NCI-H345 treated with DMSO at 0.1 percent for 48 hours (cell line): ENCODE data around the gene MAPKAP1.

Experiments used
- DNase-seq: peaks from one replicate; lab custom pipeline; 2025; ENCODE audit not compliant: unreplicated experiment; lab: John Stamatoyannopoulos, UW

Gene MAPKAP1

GRCh38 chr9:125679597-125680189, 27.3 kb downstream of the MAPKAP1 start:
- DNase-seq: no peak

DNA sequence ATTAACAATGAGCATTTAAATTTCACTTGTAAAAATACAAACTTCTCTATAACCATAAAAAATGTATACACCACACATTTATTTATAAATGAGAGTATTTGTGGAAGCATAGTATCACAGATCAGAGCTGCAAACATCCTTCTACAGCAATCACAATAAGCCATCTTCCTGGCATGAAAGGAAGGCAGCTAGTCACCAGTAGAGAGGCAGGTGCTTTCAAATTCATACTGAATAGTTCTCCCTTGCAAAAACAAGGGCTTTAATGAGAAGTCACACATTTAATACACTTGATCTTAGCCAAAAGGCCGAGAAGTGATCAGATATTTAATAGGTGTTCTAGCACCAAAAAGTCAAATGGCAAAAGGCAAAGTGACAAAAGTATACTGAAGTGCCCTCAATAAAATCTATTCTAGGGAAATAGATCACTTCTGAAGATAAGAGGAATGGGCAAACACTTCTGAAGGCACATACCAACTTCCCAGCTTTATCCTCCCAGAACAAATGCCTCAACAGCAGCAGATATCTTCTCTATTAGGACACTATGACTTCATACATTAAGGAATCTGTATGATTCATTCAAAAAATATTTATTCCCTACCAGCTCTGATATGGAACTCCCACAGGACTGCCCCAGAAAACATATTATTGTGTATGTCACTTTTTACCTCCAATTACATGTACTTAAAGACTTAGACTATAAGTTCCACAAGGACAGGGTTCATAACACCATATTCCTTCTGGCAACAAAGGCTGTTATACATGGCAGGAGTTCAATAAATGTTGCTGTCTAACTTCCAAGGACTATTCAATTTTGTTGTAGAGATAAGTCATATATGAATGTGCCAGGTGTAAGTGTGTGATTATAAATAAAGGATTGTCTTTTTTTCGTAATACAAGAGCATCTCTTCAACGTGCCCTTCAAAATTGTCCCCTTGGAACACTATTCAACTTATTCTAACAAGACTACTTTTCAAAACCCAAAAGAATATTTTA, 31.7 kb downstream of the MAPKAP1 start:
- no peak for DNase-seq

DNA sequence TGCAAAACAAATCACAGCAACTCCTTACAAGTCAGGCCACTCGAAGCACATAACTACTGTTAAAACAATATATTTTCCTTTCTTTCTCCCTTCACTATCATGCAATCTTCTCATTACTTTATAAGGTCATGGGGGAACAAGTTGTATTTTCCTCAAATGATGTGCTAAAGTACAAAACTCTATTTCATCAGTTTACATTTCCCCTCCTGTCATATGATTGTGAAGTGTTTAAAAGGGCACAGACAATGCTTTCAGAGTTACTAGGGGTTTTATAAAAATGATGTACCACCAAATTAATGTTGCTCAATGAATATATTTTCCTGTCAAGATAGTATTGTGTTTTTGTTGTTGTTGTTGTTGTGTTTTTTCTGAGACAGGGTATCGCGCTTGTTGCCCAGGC, 34.1 kb downstream of the MAPKAP1 start:
- DNase-seq: no peak

DNA sequence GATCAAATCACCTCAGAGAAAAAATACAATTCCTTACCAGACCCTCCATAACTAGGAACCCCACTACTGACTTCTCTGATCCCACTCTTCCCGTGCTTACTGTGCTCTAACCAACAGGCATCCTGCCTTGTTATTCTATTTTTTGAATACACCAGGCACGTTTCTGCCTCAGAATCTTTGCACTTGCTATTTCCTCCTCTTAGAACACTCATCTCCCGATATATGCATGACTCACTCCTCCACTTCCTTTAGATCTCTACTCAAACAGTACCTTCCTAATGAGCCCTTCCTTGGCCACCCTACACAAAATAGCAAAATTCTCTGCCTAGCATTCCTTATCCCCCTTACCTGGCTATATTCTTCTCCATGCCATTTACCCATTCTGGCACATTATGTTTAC, 43.9 kb downstream of the MAPKAP1 start:
- DNase-seq: no peak

DNA sequence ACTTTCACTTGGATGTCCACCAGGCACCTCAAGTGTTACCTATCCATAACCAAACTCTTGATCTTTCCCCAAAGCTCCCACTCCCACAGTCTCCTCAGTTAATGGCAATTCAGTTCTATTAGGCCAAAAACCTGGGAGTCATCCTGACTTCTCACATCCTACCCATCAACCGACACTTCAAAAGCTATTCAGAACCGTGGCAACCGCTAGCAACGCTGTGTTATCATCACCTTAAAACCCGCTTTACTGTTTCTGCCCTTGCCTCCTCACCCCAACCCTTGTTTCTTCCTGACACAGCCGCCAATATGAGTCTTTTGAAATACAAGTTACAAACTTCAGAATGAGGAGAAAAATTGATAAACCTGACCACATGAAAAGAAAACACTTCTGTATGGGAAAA, 46.5 kb downstream of the MAPKAP1 start:
- DNase-seq: no peak

- DNase-seq: no peak
Measured at GRCh38 chr9:125659954-125660353, 47.1 kb downstream of the MAPKAP1 start.

GRCh38 chr9:125659201-125659840, 47.7 kb downstream of the MAPKAP1 start:
- DNase-seq: no peak

DNA sequence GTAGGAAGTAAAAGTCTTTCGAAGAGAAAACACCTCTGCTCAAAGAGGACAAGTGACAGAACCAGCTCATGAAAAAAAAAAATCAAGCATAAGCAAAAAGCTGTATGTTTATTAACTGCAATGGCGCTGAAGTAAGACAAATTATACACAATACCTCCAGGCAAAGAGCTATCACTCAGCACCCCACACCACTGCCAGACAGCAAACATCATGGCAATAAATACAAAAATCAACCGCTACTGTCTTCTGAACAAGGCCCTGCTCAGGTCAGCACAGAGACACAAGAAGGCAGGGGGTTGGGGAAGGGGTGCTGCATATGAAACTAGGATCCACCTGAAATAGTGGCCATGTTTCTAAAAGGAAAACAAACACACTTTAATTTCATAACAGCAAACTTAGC, 50.4 kb downstream of the MAPKAP1 start:
- DNase-seq: no peak

DNA sequence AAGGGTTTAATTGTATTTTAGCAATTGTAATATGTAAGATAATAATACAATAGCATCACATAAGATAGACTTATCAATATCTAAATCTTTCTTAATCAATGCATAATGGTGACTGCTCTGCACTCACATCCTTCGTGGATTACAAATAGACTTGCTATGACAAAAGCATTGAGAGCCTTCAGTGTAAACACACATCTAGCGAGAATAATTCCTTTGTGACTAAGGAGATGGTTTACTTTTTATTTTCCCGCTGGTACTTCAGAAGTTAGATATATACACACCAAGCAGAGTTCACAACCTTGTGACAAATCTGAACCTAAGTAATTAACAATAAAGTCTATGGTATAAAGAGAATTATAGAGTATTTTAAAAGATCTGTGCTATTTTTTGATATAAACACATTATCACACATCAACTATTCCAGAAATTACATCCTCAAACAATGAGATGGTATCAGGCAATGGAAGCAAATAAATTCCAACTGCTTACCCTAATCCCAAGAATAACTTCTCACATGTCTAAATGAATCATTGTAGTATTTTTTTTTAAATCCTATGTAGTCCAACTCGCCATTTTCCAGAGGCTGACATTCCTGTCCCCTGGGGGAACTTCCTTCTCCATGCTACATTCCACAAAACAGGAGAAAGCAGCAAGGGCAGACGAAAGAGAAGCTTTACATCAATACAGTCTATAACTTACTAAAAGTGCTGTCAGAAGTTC, 51.2 kb downstream of the MAPKAP1 start:
- DNase-seq: no peak

DNA sequence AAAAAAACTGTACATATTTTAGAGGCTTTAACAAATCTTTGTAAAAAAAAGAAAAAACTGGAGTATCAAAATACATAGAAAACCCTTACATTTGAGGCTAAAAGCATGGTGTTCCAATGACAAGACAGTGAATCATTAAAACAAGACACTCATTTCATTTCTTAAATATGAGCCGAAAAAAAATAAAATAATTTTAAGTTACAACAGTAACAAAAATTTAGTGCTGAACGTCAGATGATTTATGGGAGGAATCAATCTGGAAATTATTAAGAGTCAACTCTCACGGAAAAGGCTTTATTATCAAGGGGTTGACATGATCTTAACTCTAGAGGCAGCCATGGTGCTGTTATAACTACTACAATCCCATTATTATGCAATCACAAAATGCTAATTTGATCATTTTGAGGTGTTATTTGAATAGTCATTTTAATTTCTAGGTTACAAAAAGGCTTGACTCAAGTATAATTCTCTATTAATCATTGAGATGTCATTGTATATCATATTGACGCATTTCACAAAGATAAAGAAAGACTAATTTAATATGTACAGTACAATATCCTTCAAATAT, 51.9 kb downstream of the MAPKAP1 start:
- no peak for DNase-seq

DNA sequence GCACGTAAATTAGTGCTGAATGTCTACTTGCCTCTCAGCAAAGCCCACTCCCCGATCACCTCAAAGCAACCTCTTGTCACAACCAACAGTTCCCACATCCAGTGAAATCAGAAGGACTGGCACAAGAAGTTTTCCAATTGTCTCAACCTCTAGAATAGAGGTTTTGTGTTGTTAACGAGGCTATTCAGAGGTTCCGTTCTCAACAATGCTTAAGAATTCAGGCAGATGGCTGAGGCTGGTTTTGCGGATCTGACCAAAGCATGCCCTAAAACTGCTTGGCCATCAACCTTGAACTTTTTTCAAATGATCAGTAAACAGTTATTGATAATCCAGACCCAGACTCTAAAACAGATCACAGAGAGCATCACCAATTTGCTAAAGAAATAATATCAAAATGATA, 52.9 kb downstream of the MAPKAP1 start:
- no peak for DNase-seq

- DNase-seq: no peak
Measured at GRCh38 chr9:125653325-125653724, 53.7 kb downstream of the MAPKAP1 start.

DNA sequence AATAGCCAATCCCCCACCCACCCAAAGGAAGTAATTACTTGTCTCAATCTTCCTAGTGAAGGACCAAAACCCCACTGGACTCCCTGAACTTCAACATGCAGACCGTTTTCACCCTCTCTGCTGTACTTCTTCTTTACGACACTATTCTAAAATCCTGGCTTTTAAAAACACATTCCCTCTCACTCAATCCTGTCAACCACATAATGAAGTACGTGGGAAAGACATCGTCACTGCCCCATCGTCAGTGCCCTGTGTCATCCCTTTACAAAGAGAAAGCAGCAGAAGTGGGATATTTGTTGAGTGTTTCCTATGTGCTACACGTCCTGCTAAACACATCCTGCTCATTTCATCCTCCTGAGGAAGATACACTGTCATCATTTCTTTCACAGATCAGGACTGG, 54.2 kb downstream of the MAPKAP1 start:
- DNase-seq: no peak

DNA sequence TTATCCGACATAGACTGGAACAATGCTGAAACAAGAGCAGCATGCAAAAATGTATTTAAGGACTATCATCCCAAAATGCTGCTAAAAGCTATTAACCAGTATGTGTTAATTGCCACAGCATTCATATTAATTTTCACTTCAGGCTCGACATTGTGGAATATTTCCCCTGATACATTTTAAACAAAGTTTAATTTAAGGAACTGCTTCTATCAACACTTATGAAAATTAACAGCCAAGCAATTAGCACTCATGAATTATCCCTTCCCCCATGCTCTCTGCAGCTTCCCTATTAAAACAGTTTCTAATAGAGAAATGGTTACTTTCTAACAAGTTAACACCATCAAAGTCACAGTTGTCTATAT, 54.8 kb downstream of the MAPKAP1 start:
- no peak for DNase-seq

- DNase-seq: no peak
Measured at GRCh38 chr9:125651576-125652232, 55.3 kb downstream of the MAPKAP1 start.

DNA sequence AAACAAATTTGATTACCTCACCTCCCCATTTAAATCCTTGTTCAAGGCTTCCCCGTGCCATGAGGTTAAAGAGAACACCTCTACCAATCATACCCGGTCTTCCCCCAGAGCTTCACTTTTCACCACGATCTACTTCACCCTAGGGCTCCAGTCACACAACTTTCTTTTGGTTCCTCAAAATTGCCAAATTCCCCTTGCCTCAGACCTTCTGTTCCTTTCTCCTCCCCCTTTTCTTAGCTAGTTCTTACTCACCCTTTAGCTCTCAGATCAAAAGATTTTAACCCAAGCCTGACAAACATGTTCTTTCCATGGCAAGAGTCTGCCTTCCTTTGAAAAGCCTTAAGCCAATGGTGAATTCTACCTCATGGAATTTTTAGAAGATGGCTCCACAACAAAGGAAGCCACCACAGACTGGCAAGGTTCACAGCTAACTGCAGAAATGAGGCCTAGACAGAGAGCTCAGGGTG, 56.7 kb downstream of the MAPKAP1 start:
- no peak for DNase-seq

DNA sequence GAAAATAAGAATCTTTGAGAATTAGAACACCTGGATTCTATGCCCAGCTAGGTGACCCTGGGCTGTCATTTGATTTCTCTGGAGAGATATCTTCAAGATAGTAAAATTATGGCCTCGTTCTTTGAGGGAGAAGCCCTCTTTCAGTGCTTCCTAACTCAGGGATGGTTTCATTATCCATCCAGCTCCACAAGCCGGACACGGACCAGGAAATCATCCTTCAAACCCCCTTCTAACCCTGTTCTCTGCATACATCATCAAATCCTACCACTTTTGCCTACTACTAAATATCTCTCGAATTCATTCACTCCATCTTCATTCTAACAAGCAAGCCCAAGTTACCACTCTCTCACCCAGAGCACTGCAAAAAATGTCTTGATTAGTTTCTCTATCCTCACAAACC, 57.2 kb downstream of the MAPKAP1 start:
- DNase-seq: no peak

GRCh38 chr9:125649315-125649714, 57.7 kb downstream of the MAPKAP1 start:
- DNase-seq: no peak

DNA sequence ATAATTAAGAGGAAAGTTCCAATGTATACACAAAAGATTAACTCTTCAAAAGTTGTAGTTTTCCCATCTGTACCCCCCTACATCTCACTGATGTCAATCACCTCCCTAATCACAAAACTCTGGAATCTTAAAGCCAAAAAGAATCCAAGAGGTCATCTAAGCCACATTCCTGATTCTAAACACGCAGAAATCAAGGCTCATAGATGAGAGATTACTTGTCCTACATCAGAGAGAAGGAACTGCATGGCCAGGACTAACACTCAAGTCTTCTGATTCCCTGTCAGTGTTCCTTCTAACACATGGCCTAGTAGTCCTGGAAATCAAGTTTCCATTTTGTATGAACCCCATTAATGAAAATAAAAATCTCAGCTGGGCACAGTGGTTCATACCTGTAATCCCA, 58.7 kb downstream of the MAPKAP1 start:
- DNase-seq: no peak

GRCh38 chr9:125646621-125647100, 60.3 kb downstream of the MAPKAP1 start:
- no peak for DNase-seq
